NCI-H1105 treated with DMSO at 0.1 percent for 48 hours (cell line): ENCODE data around the gene PRDX5.

Source experiments
- DNase-seq: peaks from one replicate; lab custom pipeline; 2025; lab: John Stamatoyannopoulos, UW

PRDX5 gene

DNA sequence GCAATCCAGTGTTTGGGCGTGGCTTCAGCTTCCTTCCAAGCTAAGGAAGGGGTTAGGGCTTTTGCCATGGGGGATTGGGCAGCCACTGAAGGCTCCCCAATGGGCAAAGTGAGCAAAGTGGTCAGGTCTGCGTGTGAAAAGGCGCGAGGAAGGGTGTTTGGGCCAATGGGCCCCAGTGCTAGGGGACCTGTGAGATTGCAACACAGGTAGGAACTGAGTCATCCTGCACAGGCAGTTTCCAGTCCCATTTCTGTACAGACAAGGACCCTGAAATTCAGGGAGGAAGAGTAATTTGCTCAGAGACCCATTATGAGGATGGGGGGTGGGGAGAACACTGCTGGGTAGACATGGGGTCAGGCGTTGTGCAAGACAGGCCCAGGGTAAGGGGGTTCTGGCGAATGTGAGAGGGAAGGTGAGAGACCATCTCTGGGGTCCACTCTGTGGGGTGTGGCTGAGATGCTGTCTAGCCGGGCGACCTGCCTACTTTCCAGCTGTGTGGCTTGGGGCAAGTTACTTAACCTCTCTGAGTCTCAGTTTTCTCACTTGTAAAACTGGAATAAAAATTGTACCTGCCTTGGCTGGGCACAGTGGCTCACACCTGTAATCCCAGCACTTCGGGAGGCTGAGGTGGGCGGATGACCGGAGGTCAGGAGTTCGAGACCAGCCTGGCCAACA, 29.4 kb downstream of the PRDX5 start:
- DNase-seq: no peak

- no peak for DNase-seq
Measured at GRCh38 chr11:64348383-64349024, 30.6 kb downstream of the PRDX5 start.

GRCh38 chr11:64349025-64349387, 31.1 kb downstream of the PRDX5 start:
- no peak for DNase-seq

- DNase-seq: no peak
Measured at GRCh38 chr11:64349404-64349803, 31.5 kb downstream of the PRDX5 start.

GRCh38 chr11:64351136-64351631, 33.3 kb downstream of the PRDX5 start:
- DNase-seq: no peak

DNA sequence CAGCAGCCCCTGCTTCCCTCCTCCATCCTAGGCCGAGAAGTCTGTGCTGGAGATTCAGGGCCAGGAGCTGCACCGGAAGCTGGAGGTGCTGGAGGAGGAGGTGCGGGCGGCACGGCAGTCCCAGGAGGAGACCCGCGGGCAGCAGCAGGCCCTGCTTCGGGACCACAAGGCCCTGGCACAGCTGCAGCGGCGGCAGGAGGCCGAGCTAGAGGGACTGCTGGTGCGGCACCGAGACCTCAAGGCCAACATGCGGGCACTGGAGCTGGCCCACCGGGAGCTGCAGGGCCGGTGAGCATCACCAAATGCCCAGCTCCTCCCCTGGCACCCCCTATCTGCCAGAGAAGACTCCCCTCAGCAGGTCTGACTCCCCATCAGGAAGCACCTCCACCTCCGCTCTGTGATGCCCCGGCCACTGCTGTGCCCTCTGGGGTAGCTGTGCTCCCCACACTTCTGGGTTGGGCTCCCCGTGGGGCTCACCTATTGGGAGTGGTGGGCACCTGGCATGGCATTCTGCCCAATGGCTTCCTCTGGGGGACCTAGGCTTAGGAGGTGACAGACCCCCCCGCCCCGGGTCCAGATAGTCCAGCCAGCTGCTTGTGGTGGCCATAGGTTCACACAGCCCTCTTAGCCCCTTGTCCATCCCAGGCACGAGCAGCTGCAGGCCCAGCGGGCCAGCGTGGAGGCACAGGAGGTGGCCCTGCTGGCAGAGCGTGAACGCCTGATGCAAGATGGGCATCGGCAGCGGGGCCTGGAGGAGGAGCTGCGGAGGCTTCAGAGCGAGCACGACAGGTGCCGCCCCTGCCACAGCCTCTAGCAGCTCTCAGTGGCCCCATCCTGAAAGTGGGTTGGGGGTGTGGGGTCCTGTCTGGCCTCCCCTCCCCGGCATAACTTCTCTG, 34.4 kb downstream of the PRDX5 start:
- DNase-seq: peak; percentile 65

GRCh38 chr11:64352995-64353714, 35.2 kb downstream of the PRDX5 start:
- DNase-seq: peak; percentile 68

GRCh38 chr11:64353715-64354506, 36.0 kb downstream of the PRDX5 start:
- DNase-seq: no peak

- no peak for DNase-seq
Measured at GRCh38 chr11:64355078-64355940, 37.4 kb downstream of the PRDX5 start.

DNA sequence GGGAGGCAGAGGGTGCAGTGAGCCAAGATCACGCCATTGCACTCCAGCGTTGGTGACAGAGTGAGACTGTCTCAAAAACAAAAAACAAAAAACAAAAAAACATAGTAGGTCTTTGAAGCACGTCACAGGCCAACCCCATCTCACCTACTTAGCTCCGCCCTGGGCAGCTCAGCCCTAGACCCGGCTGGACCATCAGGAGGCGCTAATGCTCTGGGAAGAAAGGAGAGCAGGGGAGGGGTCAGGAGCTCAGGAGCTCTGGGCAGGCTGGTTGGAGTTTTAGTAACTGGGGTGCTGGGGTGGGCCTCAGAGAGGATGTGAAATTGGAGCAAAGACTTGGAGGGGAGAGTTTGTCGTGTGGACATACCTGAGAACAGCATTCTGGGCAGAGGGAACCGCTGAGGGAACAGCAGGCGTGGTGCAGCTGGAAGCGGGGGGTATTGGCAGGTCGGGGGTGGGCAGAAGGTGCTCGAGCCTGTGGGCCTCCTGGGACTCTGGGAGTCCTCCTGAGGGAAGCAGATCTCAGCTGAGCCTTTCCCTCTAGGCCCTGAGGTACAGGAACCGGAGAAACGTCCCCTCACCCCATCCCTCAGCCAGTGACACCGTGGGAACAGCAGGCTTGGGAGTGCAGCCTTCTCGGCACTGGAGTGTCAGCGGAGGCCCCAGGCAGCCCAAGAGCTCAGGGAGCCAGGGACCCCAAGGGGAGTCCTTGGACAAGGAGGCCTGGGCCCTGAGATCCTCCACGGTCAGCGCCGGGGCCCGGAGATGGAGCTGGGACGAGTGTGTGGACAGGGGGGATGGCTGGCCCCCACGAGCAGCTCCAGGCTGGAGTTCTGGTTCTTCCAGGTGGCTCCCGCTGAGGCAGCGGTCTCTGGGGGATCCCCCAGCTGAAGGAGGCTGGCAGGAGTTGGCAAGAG, 38.8 kb downstream of the PRDX5 start:
- DNase-seq: no peak

DNA sequence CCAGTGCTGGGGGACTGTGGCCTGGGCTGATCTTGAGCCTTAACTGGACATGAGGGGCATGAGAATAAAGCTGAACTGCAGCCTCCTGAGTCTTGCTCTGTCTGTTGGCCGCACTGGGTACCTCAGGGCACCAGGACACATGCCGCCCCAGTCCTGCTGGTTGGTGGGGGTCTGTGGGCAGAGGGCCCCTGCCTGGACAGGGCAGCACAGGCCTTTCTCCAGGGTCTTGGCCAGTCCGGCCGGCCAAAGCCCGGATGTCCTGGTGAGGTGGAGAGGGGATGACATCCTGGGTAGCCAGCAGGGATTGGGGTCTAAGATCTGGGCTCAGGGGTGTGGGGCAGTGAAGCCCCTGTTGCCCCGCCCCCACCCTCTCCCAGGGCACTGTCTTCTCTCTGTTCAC, 39.5 kb downstream of the PRDX5 start:
- DNase-seq: no peak

GRCh38 chr11:64357904-64358535, 40.1 kb downstream of the PRDX5 start:
- no peak for DNase-seq

- no peak for DNase-seq
Measured at GRCh38 chr11:64358536-64358906, 40.6 kb downstream of the PRDX5 start.

DNA sequence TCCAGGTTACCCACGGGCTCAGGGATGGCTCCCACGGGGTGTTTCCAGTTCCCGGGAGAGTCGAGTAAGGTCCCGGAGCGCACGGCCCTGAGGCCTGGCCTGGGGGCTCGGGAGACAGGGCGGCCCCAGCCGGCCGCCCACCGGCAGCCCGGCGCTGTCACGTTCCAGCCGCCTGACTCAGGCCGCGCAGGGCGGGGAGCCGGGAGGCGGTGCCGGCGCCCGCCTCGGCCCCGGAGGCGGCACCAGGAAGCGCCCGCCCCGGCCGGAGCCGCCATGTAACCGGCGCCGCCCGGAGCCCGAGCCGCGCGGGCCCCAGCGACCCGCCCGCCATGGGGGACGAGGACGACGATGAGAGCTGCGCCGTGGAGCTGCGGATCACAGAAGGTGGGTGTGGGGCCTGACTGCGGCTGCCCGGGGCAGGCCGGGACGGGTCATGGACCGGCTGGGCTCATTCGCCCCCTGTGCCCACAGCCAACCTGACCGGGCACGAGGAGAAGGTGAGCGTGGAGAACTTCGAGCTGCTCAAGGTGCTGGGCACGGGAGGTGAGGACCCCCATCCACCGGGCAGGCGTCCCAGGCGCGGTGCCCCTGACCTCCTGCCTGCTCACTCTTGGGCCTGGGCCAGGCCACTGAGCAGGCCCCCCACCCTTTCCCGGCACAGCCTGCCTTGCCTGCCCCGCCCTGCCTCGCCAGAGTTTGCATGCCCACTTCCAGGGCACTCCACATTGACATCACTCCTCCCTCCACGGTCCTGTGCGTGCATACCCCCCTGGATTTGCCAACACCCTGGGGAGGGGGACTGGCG, 41.2 kb downstream of the PRDX5 start, which contains the start of gene RPS6KA4:
Gene RPS6KA4 (plus strand): TSS at position 256 of the 805 bp plus-strand sequence. CDS start 74 bp downstream, at position 330.
- peak; percentile 25 for DNase-seq

GRCh38 chr11:64359712-64360445, 42.0 kb downstream of the PRDX5 start:
- peak; percentile 22 for DNase-seq

DNA sequence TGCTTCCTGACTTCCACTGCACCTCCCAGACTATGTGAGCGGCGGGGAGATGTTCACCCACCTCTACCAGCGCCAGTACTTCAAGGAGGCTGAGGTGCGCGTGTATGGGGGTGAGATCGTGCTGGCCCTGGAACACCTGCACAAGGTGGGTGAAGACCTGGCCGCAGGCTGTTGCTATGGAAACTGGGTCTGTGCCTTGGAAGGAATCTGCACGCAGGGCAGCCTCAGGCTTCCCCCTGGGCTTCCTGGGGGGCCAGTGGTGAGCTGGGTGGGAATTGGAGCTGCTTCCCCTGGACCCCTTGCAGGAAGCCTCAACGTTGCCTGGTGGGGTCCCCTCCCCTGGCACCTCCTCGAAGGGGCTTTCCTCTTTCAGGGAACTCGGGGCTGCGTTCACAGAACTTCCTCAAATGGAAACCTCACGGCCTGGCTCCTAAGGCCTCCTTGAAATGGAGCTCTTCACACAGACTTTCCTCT, 42.6 kb downstream of the PRDX5 start:
- DNase-seq: peak; percentile 5

GRCh38 chr11:64361659-64362058, 43.7 kb downstream of the PRDX5 start:
- no peak for DNase-seq
